KMS-11 (cell line): ENCODE data around the gene FUS.

Experiments
- H2AFZ ChIP-seq: fragments of 200-600 bp; sonication (generic); 2 replicates; pipeline ENCODE4 v1.6.1; 2016; ENCODE audit warnings: antibody characterized with exemption, mixed run types, low read depth
- H3K27ac ChIP-seq: fragments of 200-600 bp; sonication (generic); 2 replicates; pipeline ENCODE4 v1.6.1; 2016; ENCODE audit warnings: mild to moderate bottlenecking, mixed run types
- H3K27me3 ChIP-seq: fragments of 200-600 bp; sonication (generic); 2 replicates; pipeline ENCODE4 v1.6.1; 2017; ENCODE audit warnings: mild to moderate bottlenecking, low read depth, mixed run types, moderate library complexity; ENCODE audit not compliant: insufficient read depth
- H3K36me3 ChIP-seq: fragments of 200-600 bp; sonication (generic); 2 replicates; pipeline ENCODE4 v1.6.1; 2017; ENCODE audit warnings: mild to moderate bottlenecking, mixed run types; ENCODE audit not compliant: insufficient read depth
- H3K4me1 ChIP-seq: fragments of 200-600 bp; sonication (generic); 2 replicates; pipeline ENCODE4 v1.6.1; 2016; ENCODE audit warnings: mild to moderate bottlenecking, low read depth, mixed run types; ENCODE audit not compliant: poor library complexity, severe bottlenecking
- H3K4me2 ChIP-seq: fragments of 200-600 bp; sonication (generic); 2 replicates; pipeline ENCODE4 v1.7.0; 2016; ENCODE audit warnings: mild to moderate bottlenecking, mixed run types
- H3K4me3 ChIP-seq: fragments of 200-600 bp; sonication (generic); IDR thresholded peaks from 2 replicates; pipeline ENCODE4 v1.6.1; 2017; ENCODE audit warnings: low read depth, low read length, mixed read lengths; ENCODE audit not compliant: insufficient read depth
- H3K79me2 ChIP-seq: fragments of 200-600 bp; sonication (generic); 2 replicates; pipeline ENCODE4 v1.6.1; 2016; ENCODE audit warnings: low read depth, mixed run types; ENCODE audit not compliant: insufficient read depth
- H3K9ac ChIP-seq: fragments of 200-600 bp; sonication (generic); 2 replicates; pipeline ENCODE4 v1.6.1; 2016; ENCODE audit warnings: mild to moderate bottlenecking, mixed run types
- H4K20me1 ChIP-seq: fragments of 200-600 bp; sonication (generic); 2 replicates; pipeline ENCODE4 v1.6.1; 2016; ENCODE audit warnings: mild to moderate bottlenecking, mixed run types; ENCODE audit not compliant: insufficient read depth
- TF ChIP-seq, protein P1 (sequence below): fragments of 200-600 bp; sonication (generic); conservative IDR thresholded peaks from 2 replicates; pipeline ENCODE4 v1.6.1; 2017; ENCODE audit warnings: low read depth, mild to moderate bottlenecking, antibody characterized with exemption, low read length, moderate library complexity, mixed read lengths

Gene FUS

DNA sequence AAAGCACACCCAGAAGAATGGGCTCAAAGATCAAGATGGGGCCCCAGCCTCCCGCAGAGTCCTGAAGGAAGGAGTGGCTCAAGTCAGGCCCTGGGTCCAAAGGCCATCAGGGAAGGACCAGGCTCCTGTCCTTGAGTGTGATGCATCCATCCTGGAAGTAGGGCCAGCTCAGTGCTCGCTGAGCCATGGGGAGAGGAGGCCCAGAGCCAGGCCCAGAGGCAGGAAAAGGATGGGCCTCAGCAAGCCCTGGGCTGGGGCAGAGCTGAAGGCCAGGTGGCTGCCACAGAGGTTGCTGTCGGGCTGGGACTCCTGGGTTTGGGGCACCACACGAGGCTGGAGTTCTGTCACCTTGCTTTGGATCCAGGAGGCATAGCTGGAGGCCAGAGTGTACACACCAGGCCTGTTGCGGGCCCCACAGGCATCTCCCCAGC is 48.1 kb upstream of the FUS start:
- Histone ChIP-seq H3K9ac (no peak overlapping the region), H3K27me3 (no peaks in the 10 kb centered on the region), H4K20me1 (no peaks in the 10 kb centered on the region), H2AFZ (no peak overlapping the region), H3K4me3 (no peak overlapping the region), H3K36me3 (no peaks in the 10 kb centered on the region), H3K79me2 (no peaks in the 10 kb centered on the region), H3K27ac (no peak overlapping the region), H3K4me1 (no peaks in the 10 kb centered on the region), H3K4me2 (no peak overlapping the region)
- TF ChIP-seq, protein P1, sequence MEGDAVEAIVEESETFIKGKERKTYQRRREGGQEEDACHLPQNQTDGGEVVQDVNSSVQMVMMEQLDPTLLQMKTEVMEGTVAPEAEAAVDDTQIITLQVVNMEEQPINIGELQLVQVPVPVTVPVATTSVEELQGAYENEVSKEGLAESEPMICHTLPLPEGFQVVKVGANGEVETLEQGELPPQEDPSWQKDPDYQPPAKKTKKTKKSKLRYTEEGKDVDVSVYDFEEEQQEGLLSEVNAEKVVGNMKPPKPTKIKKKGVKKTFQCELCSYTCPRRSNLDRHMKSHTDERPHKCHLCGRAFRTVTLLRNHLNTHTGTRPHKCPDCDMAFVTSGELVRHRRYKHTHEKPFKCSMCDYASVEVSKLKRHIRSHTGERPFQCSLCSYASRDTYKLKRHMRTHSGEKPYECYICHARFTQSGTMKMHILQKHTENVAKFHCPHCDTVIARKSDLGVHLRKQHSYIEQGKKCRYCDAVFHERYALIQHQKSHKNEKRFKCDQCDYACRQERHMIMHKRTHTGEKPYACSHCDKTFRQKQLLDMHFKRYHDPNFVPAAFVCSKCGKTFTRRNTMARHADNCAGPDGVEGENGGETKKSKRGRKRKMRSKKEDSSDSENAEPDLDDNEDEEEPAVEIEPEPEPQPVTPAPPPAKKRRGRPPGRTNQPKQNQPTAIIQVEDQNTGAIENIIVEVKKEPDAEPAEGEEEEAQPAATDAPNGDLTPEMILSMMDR: no peak

DNA sequence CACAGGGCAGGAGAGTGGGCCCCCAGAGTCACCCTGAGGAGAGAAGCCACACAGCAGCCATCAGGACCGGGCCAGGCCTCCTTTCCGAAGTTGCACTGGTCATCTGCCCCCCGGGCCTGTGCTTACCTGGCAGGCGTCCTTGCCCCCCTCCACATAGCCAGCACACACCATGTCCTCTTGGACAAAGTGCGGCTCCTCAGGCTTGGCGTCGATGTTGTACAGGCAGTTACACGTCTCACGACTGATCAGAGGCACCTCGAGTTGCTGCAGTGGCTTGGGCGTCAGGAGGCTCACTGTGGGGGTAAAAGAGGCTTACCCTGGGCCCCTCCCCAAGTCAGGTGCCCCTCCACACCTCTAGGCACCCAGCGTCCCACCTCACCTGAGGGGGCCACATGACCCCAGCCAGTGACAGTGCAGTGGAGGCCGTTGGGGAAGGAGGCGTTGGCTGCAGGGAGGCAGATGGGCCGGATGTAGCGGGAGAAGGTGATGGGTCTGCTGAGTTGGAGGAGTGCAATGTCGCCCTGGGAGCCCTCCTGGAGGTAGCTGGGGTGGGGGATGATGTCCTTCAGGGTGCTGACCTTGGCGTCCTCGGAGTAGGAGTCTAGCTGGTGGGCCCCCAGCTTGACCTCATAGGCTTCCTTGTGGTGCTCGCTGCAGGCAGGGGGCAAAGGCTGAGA is 47.5 kb upstream of the FUS start:
- Histone ChIP-seq H3K27ac (no peak overlapping the region), H3K36me3 (no peaks in the 10 kb centered on the region), H3K9ac (no peak overlapping the region), H4K20me1 (no peaks in the 10 kb centered on the region), H3K27me3 (no peaks in the 10 kb centered on the region), H3K4me2 (no peak overlapping the region), H3K79me2 (no peaks in the 10 kb centered on the region), H3K4me3 (no peak overlapping the region), H2AFZ (no peak overlapping the region), H3K4me1 (no peaks in the 10 kb centered on the region)
- TF ChIP-seq, protein P1: no peak

DNA sequence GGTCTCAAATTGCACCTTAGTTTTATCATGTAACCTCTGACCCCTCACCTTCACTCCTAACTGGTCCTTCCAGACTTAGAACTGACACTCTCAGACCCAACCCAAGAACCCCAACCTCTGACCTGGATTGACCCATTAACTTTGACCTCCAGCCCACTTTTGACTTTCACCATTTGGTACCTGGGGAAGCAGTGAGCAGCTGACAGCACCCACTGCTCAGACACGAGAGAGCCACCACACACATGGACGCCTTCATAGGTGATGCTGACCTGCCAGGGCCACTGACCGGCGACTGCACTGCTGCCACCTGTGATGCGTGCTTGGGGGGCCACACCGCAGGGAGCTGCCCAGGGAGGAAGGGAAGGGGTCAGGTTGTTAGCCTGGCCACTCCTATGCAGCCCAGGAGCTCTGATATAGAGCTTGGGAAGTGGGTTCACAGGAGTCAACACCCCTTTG is 46.9 kb upstream of the FUS start:
- no peaks in the 10 kb centered on the region for H3K79me2 ChIP-seq
- no peak overlapping the region for H3K27ac ChIP-seq
- H3K27me3 ChIP-seq: no peaks in the 10 kb centered on the region
- H2AFZ ChIP-seq: no peak overlapping the region
- no peaks in the 10 kb centered on the region for H3K36me3 ChIP-seq
- H3K4me3 ChIP-seq: no peak overlapping the region
- H3K9ac ChIP-seq: no peak overlapping the region
- H3K4me2 ChIP-seq: no peak overlapping the region
- TF ChIP-seq, protein P1: no peak
- H4K20me1 ChIP-seq: no peaks in the 10 kb centered on the region
- no peaks in the 10 kb centered on the region for H3K4me1 ChIP-seq

DNA sequence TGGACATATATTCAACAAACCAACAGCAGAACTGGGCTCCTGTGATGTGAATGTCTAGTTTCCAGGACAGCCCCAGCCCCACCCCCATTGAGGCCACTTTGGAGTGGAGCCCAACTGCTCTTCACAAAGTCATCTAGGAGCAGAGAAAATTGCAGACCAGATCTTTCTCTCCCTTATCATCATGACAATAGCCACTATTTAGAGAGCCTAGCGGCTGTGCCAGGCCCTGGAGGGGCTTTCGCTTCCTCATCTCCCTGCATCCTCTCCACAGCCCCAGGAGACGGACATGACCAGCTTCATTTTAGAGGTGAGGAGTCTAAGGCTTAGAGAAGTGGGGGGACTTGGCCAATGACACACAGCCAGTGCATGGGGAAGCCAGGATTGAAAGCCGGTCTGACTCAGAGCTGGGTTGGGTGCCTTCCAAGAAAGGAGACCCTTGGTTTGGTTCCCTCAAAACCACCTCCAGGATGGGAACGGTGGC is 45.8 kb upstream of the FUS start:
- Histone ChIP-seq H3K4me2 (no peak overlapping the region), H3K36me3 (no peaks in the 10 kb centered on the region), H4K20me1 (no peaks in the 10 kb centered on the region), H3K27ac (no peak overlapping the region), H3K79me2 (no peaks in the 10 kb centered on the region), H3K4me1 (no peaks in the 10 kb centered on the region), H3K9ac (no peak overlapping the region), H3K4me3 (no peak overlapping the region), H3K27me3 (no peaks in the 10 kb centered on the region), H2AFZ (no peak overlapping the region)
- TF ChIP-seq, protein P1: no peak
